ENCODE results near the gene SPDYC. TPM values are rescaled to one million over a fixed set of nuclear protein-coding genes. Genes with fewer than 3 reads are reported as not detected.

The SPDYC gene
- total and polyA plus RNA-seq, 2 of the 13 experiments (the other 11 are each of a cell fraction or from before 2014, with no cell fraction given): 0.15 to 0.33 TPM

DNA sequence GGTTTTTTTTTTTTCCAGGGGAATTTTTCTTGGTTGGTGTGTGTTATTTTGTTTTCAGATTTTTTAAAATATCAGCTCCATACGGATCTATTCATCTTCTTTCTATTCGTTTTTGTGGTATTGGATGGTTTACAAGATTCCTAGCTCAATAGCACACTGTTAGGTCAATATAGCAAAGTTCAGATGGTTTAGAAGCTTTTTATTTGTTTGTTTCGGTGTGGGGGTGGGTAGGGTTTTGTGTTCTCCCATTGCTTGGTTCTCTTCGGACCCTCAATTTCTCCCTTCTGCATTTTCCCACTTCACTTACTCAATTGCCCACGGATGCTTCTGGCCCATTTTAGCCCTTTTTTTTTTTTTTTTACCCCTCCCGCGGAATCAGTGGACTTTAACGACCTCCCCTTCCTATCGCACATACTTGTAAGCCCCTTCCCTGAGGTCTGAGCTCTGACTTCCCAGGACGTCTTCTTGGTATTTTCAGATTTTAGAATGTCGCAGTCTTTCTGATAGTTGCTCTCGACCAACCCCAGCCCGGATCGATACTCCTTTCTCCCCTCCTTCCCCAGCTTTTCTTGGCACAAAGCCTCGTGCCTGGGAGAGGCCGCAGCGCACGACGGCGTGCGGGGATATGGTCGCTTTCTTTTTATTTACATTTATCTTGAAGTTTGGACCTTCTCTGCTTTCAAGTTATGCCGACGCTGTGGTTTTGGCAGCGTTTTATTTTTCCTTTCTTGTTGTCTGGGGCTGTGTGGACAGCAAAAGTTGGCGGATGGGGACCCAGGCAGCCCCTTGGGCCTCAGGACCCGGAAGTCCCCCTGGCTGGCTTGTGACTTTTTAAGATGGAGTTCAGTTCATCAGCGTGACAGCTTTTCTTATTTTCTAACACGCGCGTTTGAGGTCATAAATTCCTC lies 4.4 kb upstream of the SPDYC start (continued):
- TF ChIP-seq, protein P1, sequence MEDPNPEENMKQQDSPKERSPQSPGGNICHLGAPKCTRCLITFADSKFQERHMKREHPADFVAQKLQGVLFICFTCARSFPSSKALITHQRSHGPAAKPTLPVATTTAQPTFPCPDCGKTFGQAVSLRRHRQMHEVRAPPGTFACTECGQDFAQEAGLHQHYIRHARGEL (CRISPR knock-in tag; IDR thresholded peaks at IDR 0.05): no peak
- TF ChIP-seq GATAD1 (CRISPR knock-in tag; IDR thresholded peaks at IDR 0.05): peak; percentile 28; the same call in 1 of the 2 replicates
- peak; percentile 54 for TF ChIP-seq RARA (CRISPR knock-in tag; IDR thresholded peaks at IDR 0.05)
- TF ChIP-seq RFX5 (IDR thresholded peaks at IDR 0.05; ENCODE audit: low read depth, low read length): no peak
- no peak for TF ChIP-seq NFE2L1 (CRISPR knock-in tag; IDR thresholded peaks at IDR 0.05; ENCODE audit: borderline replicate concordance)
- no peak for TF ChIP-seq MTA3 (CRISPR knock-in tag; IDR thresholded peaks at IDR 0.05)
- no peak for TF ChIP-seq ZKSCAN1 (IDR thresholded peaks at IDR 0.05; ENCODE audit: low read length)
- no peak for TF ChIP-seq CEBPB (IDR thresholded peaks at IDR 0.05; ENCODE audit: borderline replicate concordance, low read depth, low read length)
- TF ChIP-seq MATR3 (CRISPR knock-in tag; IDR thresholded peaks at IDR 0.05): no peak
- no peak for TF ChIP-seq PBX2 (CRISPR knock-in tag; IDR thresholded peaks at IDR 0.05)
- TF ChIP-seq NR2C2 (CRISPR knock-in tag; IDR thresholded peaks at IDR 0.05; ENCODE audit: borderline replicate concordance): peak; percentile 31; the same call in 1 of the 2 replicates
- TF ChIP-seq ZSCAN31 (CRISPR knock-in tag; IDR thresholded peaks at IDR 0.05; ENCODE audit: low read depth): no peak
- no peak for TF ChIP-seq ZNF205 (CRISPR knock-in tag; IDR thresholded peaks at IDR 0.05)
- TF ChIP-seq ATF7-NPFF (CRISPR knock-in tag; IDR thresholded peaks at IDR 0.05; ENCODE audit: low read depth): no peak
- TF ChIP-seq CENPX (CRISPR knock-in tag; IDR thresholded peaks at IDR 0.05): no peak
- no peak for TF ChIP-seq FIP1L1 (IDR thresholded peaks at IDR 0.05; ENCODE audit: borderline replicate concordance, insufficient read depth, low read depth, low read length)
- no peak for TF ChIP-seq TEAD2 (CRISPR knock-in tag; IDR thresholded peaks at IDR 0.05)
- no peak for TF ChIP-seq ZNF841 (CRISPR knock-in tag; IDR thresholded peaks at IDR 0.05; ENCODE audit: borderline replicate concordance)
- TF ChIP-seq SNAPC2 (CRISPR knock-in tag; IDR thresholded peaks at IDR 0.05): no peak
- no peak for TF ChIP-seq KLF13 (CRISPR knock-in tag; IDR thresholded peaks at IDR 0.05)
- peak; percentile 47; the same call in 1 of the 2 replicates for TF ChIP-seq ARID4A (CRISPR knock-in tag; IDR thresholded peaks at IDR 0.05; ENCODE audit: borderline replicate concordance)
- TF ChIP-seq POLR2AphosphoS5 (IDR thresholded peaks at IDR 0.05; ENCODE audit: low read depth, low read length): peak; percentile 38
- TF ChIP-seq ZNF678 (CRISPR knock-in tag; IDR thresholded peaks at IDR 0.05): no peak
- no peak for TF ChIP-seq ZNF777 (CRISPR knock-in tag; IDR thresholded peaks at IDR 0.05)
- 0 out of 2 replicates have a peak, but pooled peaks have one; percentile 46 for TF ChIP-seq CBFB (CRISPR knock-in tag; IDR thresholded peaks at IDR 0.05)
- TF ChIP-seq YEATS2 (CRISPR knock-in tag; IDR thresholded peaks at IDR 0.05; ENCODE audit: borderline replicate concordance): peak; percentile 45; the same call in 1 of the 2 replicates
- TF ChIP-seq ZNF766 (CRISPR knock-in tag; IDR thresholded peaks at IDR 0.05; ENCODE audit: borderline replicate concordance): no peak

Measured in HepG2 (cell line).